DOHH2 (cell line): ENCODE data around the gene ITGA2B.

ENCODE experiments used
- EZH2phosphoT487 ChIP-seq: fragments of 200-600 bp; sonication (generic); IDR thresholded peaks from 2 replicates; pipeline ENCODE4 v1.6.1; 2017; ENCODE audit warnings: borderline replicate concordance, mild to moderate bottlenecking, antibody characterized with exemption, low read length, moderate library complexity, mixed read lengths
- TF ChIP-seq, protein P1 (sequence below): fragments of 200-600 bp; sonication (generic); IDR thresholded peaks from one replicate; pipeline ENCODE4 v1.5.1; 2014; ENCODE audit warnings: antibody characterized with exemption, mild to moderate bottlenecking, low read depth, low read length; ENCODE audit not compliant: poor library complexity, severe bottlenecking

DNA sequence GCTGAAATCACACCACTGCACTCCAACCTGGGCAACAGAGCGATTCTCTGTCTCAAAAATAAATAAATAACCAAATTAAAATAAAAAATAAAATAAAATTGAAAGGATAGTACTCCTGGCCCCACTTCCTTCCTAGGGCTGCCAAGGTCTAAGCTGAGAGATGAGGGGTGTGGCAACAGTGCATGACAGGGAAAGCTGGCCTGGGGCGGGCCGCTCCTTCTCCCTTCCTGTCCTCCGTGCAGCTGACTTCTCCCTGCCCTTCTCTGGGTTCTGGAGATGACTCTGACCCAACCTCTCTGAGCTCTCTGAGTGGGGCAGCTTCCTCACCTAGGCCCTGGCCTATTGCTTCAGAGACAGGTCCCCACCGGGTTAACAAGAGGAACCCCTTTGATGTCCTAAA, 56.1 kb downstream of the ITGA2B start:
- TF ChIP-seq, protein P1, sequence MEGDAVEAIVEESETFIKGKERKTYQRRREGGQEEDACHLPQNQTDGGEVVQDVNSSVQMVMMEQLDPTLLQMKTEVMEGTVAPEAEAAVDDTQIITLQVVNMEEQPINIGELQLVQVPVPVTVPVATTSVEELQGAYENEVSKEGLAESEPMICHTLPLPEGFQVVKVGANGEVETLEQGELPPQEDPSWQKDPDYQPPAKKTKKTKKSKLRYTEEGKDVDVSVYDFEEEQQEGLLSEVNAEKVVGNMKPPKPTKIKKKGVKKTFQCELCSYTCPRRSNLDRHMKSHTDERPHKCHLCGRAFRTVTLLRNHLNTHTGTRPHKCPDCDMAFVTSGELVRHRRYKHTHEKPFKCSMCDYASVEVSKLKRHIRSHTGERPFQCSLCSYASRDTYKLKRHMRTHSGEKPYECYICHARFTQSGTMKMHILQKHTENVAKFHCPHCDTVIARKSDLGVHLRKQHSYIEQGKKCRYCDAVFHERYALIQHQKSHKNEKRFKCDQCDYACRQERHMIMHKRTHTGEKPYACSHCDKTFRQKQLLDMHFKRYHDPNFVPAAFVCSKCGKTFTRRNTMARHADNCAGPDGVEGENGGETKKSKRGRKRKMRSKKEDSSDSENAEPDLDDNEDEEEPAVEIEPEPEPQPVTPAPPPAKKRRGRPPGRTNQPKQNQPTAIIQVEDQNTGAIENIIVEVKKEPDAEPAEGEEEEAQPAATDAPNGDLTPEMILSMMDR, result no peak
- no peak for TF ChIP-seq EZH2phosphoT487
